MM.1S (cell line): ENCODE data around the gene SQOR.
"Not testable (repeated sequence)": the region's sequence is repeated elsewhere in the genome, so short reads cannot be mapped to it uniquely, and the experiment has no call there.

ENCODE experiments used
- DNase-seq: peaks from one replicate; pipeline ENCODE4 v3.0.0-alpha.2; 2015
- H2AFZ ChIP-seq: fragments of 300-600 bp; sonication (generic); 2 replicates; pipeline ENCODE4 v1.6.0; 2016; ENCODE audit warnings: antibody characterized with exemption, low read length
- H3F3A ChIP-seq: fragments of 300-600 bp; sonication (generic); 2 replicates; pipeline ENCODE4 v1.6.1; 2016; ENCODE audit warnings: mild to moderate bottlenecking, antibody characterized with exemption, low read length, moderate library complexity, mixed read lengths; ENCODE audit not compliant: insufficient read depth
- H3K27ac ChIP-seq: fragments of 300-600 bp; sonication (generic); 2 replicates; pipeline ENCODE4 v1.5.1; 2016; ENCODE audit warnings: mild to moderate bottlenecking, low read length
- H3K27me3 ChIP-seq: fragments of 300-600 bp; sonication (generic); replicated peaks from 2 replicates; pipeline ENCODE4 v1.6.0; 2016; ENCODE audit warnings: low read length; ENCODE audit not compliant: insufficient read depth
- H3K36me3 ChIP-seq: fragments of 300-600 bp; sonication (generic); replicated peaks from 2 replicates; pipeline ENCODE4 v1.6.1; 2016; ENCODE audit warnings: mild to moderate bottlenecking, low read length, mixed read lengths; ENCODE audit not compliant: insufficient read depth
- H3K4me1 ChIP-seq: fragments of 300-600 bp; sonication (generic); 2 replicates; pipeline ENCODE4 v1.6.1; 2016; ENCODE audit warnings: low read length, mixed read lengths
- H3K4me2 ChIP-seq: fragments of 300-600 bp; sonication (generic); 2 replicates; pipeline ENCODE4 v1.6.0; 2016; ENCODE audit warnings: low read depth, low read length
- H3K4me3 ChIP-seq: fragments of 300-600 bp; sonication (generic); 2 replicates; pipeline ENCODE4 v1.5.1; 2016; ENCODE audit warnings: low read length, mixed read lengths
- H3K79me2 ChIP-seq: fragments of 300-600 bp; sonication (generic); 2 replicates; pipeline ENCODE4 v1.6.1; 2016; ENCODE audit warnings: mixed run types, low read length, mixed read lengths
- H3K9ac ChIP-seq: fragments of 300-600 bp; sonication (generic); 2 replicates; pipeline ENCODE4 v1.6.1; 2016; ENCODE audit warnings: low read length, mixed read lengths
- H3K9me2 ChIP-seq: fragments of 300-600 bp; sonication (generic); replicated peaks from 2 replicates; pipeline ENCODE4 v1.6.1; 2016; ENCODE audit warnings: mild to moderate bottlenecking, low read length, mixed read lengths; ENCODE audit not compliant: insufficient read depth
- H3K9me3 ChIP-seq: fragments of 300-600 bp; sonication (generic); replicated peaks from 2 replicates; pipeline ENCODE4 v1.6.1; 2016; ENCODE audit warnings: mild to moderate bottlenecking, low read length, mixed read lengths; ENCODE audit not compliant: insufficient read depth
- H4K20me1 ChIP-seq: fragments of 300-600 bp; sonication (generic); 2 replicates; pipeline ENCODE4 v1.6.1; 2016; ENCODE audit warnings: mild to moderate bottlenecking, low read length, moderate library complexity, mixed read lengths; ENCODE audit not compliant: insufficient read depth
- EZH2 ChIP-seq: fragments of 300-600 bp; sonication (generic); optimal IDR thresholded peaks from 2 replicates; pipeline ENCODE3; 2017; ENCODE audit warnings: low read depth, mild to moderate bottlenecking, antibody characterized with exemption, low read length, mixed read lengths
- EZH2phosphoT487 ChIP-seq: fragments of 300-600 bp; sonication (generic); IDR thresholded peaks from 2 replicates; pipeline ENCODE4 v1.6.1; 2018; ENCODE audit warnings: antibody characterized with exemption, low read length
- TF ChIP-seq, protein P1 (sequence below): fragments of 300-600 bp; sonication (generic); IDR thresholded peaks from 2 replicates; pipeline ENCODE4 v1.5.1; 2016; ENCODE audit warnings: antibody characterized with exemption, low read length, mixed read lengths

SQOR gene

GRCh38 chr15:45646220-45646619 lies 11.4 kb downstream of the SQOR start:
- Histone ChIP-seq H3K79me2 (peaks cover 92% of the 10 kb centered on the region), H3K36me3 (no peaks in the 10 kb centered on the region), H3K27ac (no peak overlapping the region), H3K4me2 (no peak overlapping the region), H3K9me2 (no peaks in the 10 kb centered on the region), H3K4me3 (no peak overlapping the region), H4K20me1 (no peaks in the 10 kb centered on the region), H3K27me3 (no peaks in the 10 kb centered on the region), H3K9ac (no peak overlapping the region), H3K4me1 (peaks cover 16% of the 10 kb centered on the region), H2AFZ (no peak overlapping the region), H3F3A (peaks cover 16% of the 10 kb centered on the region), H3K9me3 (no peaks in the 10 kb centered on the region)
- no peak for TF ChIP-seq EZH2
- TF ChIP-seq, protein P1, sequence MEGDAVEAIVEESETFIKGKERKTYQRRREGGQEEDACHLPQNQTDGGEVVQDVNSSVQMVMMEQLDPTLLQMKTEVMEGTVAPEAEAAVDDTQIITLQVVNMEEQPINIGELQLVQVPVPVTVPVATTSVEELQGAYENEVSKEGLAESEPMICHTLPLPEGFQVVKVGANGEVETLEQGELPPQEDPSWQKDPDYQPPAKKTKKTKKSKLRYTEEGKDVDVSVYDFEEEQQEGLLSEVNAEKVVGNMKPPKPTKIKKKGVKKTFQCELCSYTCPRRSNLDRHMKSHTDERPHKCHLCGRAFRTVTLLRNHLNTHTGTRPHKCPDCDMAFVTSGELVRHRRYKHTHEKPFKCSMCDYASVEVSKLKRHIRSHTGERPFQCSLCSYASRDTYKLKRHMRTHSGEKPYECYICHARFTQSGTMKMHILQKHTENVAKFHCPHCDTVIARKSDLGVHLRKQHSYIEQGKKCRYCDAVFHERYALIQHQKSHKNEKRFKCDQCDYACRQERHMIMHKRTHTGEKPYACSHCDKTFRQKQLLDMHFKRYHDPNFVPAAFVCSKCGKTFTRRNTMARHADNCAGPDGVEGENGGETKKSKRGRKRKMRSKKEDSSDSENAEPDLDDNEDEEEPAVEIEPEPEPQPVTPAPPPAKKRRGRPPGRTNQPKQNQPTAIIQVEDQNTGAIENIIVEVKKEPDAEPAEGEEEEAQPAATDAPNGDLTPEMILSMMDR = no peak
- no peak for TF ChIP-seq EZH2phosphoT487
- no peak for DNase-seq

DNA sequence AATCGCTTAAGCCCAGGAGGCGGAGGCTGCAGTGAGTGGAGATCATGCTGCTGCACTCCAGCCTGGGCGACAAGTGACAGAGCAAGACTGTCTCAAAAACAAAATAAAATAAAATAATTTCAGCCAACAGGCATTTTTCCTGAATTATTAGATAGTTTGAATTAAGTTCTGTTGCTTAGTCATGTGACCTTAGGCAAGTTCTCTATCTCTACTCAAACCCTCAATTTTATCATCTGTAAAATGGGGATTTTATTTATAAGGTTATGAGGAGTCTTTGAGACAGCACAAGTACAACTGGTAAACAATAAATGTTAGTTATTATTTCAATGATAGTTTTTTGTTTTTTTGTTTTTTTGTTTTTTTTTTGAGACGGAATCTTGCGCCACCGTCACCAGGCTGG lies 13.0 kb downstream of the SQOR start:
- no peak overlapping the region for H3K4me2 ChIP-seq

GRCh38 chr15:45648521-45649200 lies 13.8 kb downstream of the SQOR start:
- H3K27me3 ChIP-seq = no peaks in the 10 kb centered on the region
- H3K9me2 ChIP-seq = no peaks in the 10 kb centered on the region
- H3K9me3 ChIP-seq = no peaks in the 10 kb centered on the region
- peaks cover 93% of the 10 kb centered on the region for H3K79me2 ChIP-seq
- no peaks in the 10 kb centered on the region for H4K20me1 ChIP-seq
- peak overlapping the region; percentile 33 for H3K4me3 ChIP-seq
- H3K27ac ChIP-seq = peak overlapping the region; percentile 85
- TF ChIP-seq, protein P1 = no peak
- TF ChIP-seq EZH2phosphoT487 (no peak), EZH2 (no peak)
- peak overlapping the region; percentile 29; the same call in 1 of the 2 replicates for H3K9ac ChIP-seq
- H3K4me2 ChIP-seq = peak overlapping the region; percentile 62
- H3K4me1 ChIP-seq = peaks cover 16% of the 10 kb centered on the region
- H2AFZ ChIP-seq = peak overlapping the region; percentile 26
- peaks cover 16% of the 10 kb centered on the region for H3F3A ChIP-seq
- DNase-seq = peak; percentile 74
- no peaks in the 10 kb centered on the region for H3K36me3 ChIP-seq

More for the DNA sequence above, 13.0 kb downstream of the SQOR start:
- TF ChIP-seq EZH2 = no peak
- TF ChIP-seq, protein P1 = no peak
- TF ChIP-seq EZH2phosphoT487 = no peak
- Histone ChIP-seq H4K20me1 (no peaks in the 10 kb centered on the region), H3K27ac (no peak overlapping the region; the same call in 1 of the 2 replicates), H3K9ac (no peak overlapping the region), H3K36me3 (no peaks in the 10 kb centered on the region), H3K4me1 (peaks cover 16% of the 10 kb centered on the region), H3K9me3 (no peaks in the 10 kb centered on the region), H3K9me2 (no peaks in the 10 kb centered on the region), H3K79me2 (peaks cover 91% of the 10 kb centered on the region), H3K27me3 (no peaks in the 10 kb centered on the region), H3K4me3 (no peak overlapping the region), H3F3A (peaks cover 16% of the 10 kb centered on the region), H2AFZ (no peak overlapping the region)
- no peak for DNase-seq

GRCh38 chr15:45650007-45650406 lies 15.2 kb downstream of the SQOR start:
- H4K20me1 ChIP-seq, H3K4me2 ChIP-seq, DNase-seq, H3K9me3 ChIP-seq, H3K27me3 ChIP-seq, H3K4me3 ChIP-seq, H3K9me2 ChIP-seq, H3K36me3 ChIP-seq, H3K27ac ChIP-seq, H2AFZ ChIP-seq, H3K9ac ChIP-seq: not testable (repeated sequence)
- Histone ChIP-seq H3K79me2 (peaks cover 94% of the 10 kb centered on the region), H3K4me1 (peaks cover 16% of the 10 kb centered on the region), H3F3A (peaks cover 16% of the 10 kb centered on the region)
